Measurements from ENCODE around the gene P2RX7. TPM values are rescaled to one million over a fixed set of nuclear protein-coding genes. Genes with fewer than 3 reads are reported as not detected.
"Not testable (repeated sequence)": the region's sequence is repeated elsewhere in the genome, so short reads cannot be mapped to it uniquely, and the experiment has no call there.

Gene P2RX7
- total RNA-seq, 2 donors from 2014 or later: 0.62 to 1.7 TPM

DNA sequence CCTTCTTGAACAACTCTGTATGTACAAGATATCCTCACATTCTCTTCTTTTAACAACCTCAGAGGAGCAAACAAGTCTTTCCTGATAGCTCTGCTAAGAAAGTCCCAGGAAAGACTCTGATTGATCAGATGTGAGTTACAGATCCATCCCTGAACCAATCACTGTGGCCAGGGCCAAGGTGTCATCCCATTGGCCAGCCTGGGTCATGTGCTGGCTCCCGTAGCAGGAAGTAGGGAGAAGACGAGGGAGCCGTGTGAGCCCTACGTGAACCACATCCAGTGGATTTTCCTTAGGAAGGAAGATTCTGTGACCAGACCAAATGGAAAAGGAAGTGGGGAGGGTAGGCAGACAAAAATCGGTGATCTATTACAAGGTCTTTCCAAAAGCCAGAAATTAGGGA is 5.6 kb downstream of the P2RX7 start:
- intact Hi-C loops (cut with DNase I): no loop called here
- no peak for DNase-seq
- H3K9ac ChIP-seq (ENCODE audit: low read depth in 2 of 2, low read length in 2 of 2): no peak overlapping the region
- TF ChIP-seq CTCF (IDR thresholded peaks at IDR 0.05): no peak
- H3K9me3 ChIP-seq: no peaks in the 10 kb centered on the region
- no peak overlapping the region for H3K4me3 ChIP-seq
- no peak overlapping the region for H3K27ac ChIP-seq
- H3K36me3 ChIP-seq: no peaks in the 10 kb centered on the region
- peaks cover 3% of the 10 kb centered on the region for H3K4me1 ChIP-seq
- H3K27me3 ChIP-seq: no peaks in the 10 kb centered on the region

DNA sequence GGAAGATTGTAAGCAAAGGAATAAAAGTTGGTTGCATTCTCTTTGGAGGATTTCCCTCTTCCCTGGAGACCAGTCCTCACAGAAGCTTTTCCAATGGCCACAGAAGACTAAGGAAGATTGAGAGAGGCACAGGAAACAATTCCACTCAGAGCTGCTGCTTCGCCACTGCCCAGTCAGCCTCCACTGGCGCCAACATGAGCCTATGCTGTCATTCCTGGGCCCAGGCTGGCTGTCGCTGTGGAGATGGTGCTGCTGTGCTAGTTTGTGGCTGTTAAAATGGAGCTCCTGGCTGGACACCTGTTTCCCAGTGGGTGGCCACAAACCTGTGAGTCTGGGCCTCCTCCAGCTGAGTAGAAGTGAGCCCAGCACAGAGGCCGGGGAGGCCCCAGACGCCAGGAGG is 6.6 kb downstream of the P2RX7 start:
- H3K27me3 ChIP-seq: no peaks in the 10 kb centered on the region
- TF ChIP-seq CTCF (IDR thresholded peaks at IDR 0.05): no peak
- no peaks in the 10 kb centered on the region for H3K9me3 ChIP-seq
- H3K27ac ChIP-seq: no peak overlapping the region
- no peaks in the 10 kb centered on the region for H3K4me1 ChIP-seq
- intact Hi-C loops (cut with DNase I): no loop called here
- DNase-seq: no peak
- H3K9ac ChIP-seq (ENCODE audit: low read depth in 2 of 2, low read length in 2 of 2): no peak overlapping the region
- no peak overlapping the region for H3K4me3 ChIP-seq
- H3K36me3 ChIP-seq: no peaks in the 10 kb centered on the region

DNA sequence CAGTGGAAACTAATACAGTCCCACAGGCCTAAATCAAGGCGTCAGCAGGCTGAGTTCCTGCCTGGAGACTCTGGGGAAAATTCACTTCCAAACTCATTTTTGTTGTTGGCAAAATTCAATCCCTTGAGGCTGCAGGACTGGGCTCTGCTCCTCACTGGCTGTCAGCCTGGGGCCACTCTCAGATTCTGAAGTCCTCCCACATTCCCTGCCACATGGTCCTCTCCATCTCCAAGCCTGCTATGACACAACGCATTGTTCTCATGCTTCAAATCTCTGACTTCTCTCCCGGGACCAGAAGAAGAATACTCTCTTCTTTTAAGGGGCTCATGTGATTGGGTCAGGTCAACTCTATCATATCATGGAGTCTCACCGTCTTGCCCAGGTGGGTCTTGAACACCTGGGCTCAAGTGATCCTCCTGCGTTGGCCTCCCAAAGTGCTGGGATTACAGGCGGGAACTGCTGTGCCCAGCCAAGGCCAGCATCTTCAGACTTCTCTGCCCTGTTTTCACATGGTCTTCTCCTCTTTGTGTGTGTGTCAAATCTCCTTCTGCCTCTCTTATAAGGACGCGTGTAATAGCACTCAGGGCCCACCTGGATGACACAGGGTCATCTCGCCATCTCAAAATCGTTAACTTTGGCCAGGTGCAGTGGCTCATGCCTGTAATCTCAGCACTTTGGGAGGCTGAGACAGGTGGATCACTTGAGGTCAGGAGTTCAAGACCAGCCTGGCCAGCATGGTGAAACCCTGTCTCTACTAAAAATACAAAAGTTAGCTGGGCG is 9.7 kb downstream of the P2RX7 start:
- no peaks in the 10 kb centered on the region for H3K9me3 ChIP-seq
- no peaks in the 10 kb centered on the region for H3K4me1 ChIP-seq
- TF ChIP-seq CTCF (IDR thresholded peaks at IDR 0.05): no peak
- no peak overlapping the region for H3K9ac ChIP-seq (ENCODE audit: low read depth in 2 of 2, low read length in 2 of 2)
- H3K36me3 ChIP-seq: no peaks in the 10 kb centered on the region
- DNase-seq: no peak
- no peak overlapping the region for H3K4me3 ChIP-seq
- H3K27ac ChIP-seq: no peak overlapping the region
- H3K27me3 ChIP-seq: no peaks in the 10 kb centered on the region
- intact Hi-C loops (cut with DNase I): no loop called here

GRCh38 chr12:121144416-121144914 is 11.8 kb downstream of the P2RX7 start:
- no peaks in the 10 kb centered on the region for H3K36me3 ChIP-seq
- no peaks in the 10 kb centered on the region for H3K27me3 ChIP-seq
- no peaks in the 10 kb centered on the region for H3K4me1 ChIP-seq
- no peak for DNase-seq
- TF ChIP-seq CTCF (IDR thresholded peaks at IDR 0.05): no peak
- H3K9me3 ChIP-seq: no peaks in the 10 kb centered on the region
- H3K4me3 ChIP-seq: no peak overlapping the region
- H3K27ac ChIP-seq: no peak overlapping the region
- no peak overlapping the region for H3K9ac ChIP-seq (ENCODE audit: low read depth in 2 of 2, low read length in 2 of 2)
- intact Hi-C loops (cut with DNase I): no loop called here

DNA sequence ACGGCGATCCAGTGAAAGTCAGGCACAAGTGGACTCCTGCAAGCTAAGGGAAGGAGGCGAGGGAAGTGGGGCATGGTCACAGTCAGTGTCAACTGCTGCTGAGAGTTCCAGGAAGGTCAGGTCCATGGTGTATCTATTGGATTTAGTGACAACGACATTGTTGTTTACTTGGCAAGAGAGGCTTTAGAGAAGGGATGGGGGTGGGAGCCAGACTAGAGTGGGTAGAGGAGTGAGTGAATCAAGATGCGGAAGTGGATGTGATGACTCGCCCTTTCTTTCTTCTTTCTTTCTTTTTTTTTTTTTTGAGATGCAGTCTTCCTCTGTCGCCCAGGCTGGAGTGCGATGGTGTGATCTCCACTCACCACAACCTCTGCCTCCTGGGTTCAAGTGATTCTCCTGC is 12.5 kb downstream of the P2RX7 start:
- Histone ChIP-seq H3K4me3 (no peak overlapping the region), H3K4me1 (no peaks in the 10 kb centered on the region), H3K36me3 (no peaks in the 10 kb centered on the region), H3K27me3 (no peaks in the 10 kb centered on the region), H3K9ac (ENCODE audit: low read depth in 2 of 2, low read length in 2 of 2) (no peak overlapping the region), H3K9me3 (no peaks in the 10 kb centered on the region), H3K27ac (no peak overlapping the region)
- DNase-seq: no peak
- no peak for TF ChIP-seq CTCF (IDR thresholded peaks at IDR 0.05)
- intact Hi-C loops (cut with DNase I): no loop called here

DNA sequence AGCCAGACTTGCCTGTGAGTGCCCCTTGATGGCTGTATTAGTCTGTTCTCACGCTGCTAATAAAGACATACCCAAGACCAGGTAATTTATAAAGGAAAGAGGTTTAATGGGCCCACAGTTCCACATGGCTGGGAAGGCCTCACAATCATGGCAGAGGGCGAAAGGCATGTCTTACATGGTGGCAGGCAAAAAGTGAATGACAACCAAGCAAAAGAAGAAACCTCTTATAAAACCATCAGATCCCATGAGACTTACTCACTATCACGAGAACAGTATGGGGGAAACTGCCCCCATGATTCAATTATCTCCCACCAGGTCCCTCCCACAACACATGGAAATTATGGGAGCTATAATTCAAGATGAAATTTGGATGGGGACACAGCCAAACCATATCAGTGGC is 16.6 kb downstream of the P2RX7 start:
- intact Hi-C loops (cut with DNase I); H3K4me1 ChIP-seq; H3K27me3 ChIP-seq: not testable (repeated sequence)

More for the DNA sequence above, 16.6 kb downstream of the P2RX7 start:
- not testable (repeated sequence) for H3K4me3 ChIP-seq; H3K9ac ChIP-seq (ENCODE audit: low read depth in 2 of 2, low read length in 2 of 2); H3K36me3 ChIP-seq; H3K27ac ChIP-seq; H3K9me3 ChIP-seq; DNase-seq

Measured in colonic mucosa (tissue), 4 donors.